ENCODE results near the gene WDR47. TPM values are rescaled to one million over a fixed set of nuclear protein-coding genes. Genes with fewer than 3 reads are reported as not detected.
"Not testable (repeated sequence)": the region's sequence is repeated elsewhere in the genome, so short reads cannot be mapped to it uniquely, and the experiment has no call there.

The WDR47 gene
- polyA plus RNA-seq, 1 donor from 2014 or later, result 65.7 TPM

DNA sequence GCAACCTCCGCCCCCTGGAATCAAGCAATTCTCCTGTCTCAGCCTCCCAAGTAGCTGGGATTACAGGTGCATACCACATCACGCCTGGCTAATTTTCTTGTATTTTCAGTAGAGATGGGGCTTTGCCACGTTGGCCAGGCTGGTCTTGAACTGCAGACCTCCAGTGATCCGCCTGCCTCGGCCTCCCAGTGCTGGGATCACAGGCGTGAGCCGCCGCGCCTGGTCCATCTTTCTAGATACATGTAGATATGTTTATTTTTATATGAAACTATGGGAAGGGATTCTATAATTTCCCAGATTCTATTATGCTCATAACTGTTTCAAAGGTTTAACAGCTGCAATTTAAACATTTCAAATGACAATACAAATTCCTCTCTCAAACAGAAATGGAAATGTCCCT is 105.7 kb downstream of the WDR47 start:
- TF ChIP-seq REST (IDR thresholded peaks at IDR 0.05; ENCODE audit: borderline replicate concordance) (no peak), POLR2AphosphoS5 (IDR thresholded peaks at IDR 0.05) (no peak), RAD21 (conservative IDR thresholded peaks at IDR 0.05) (no peak), CTCF (IDR thresholded peaks at IDR 0.05; ENCODE audit: poor library complexity, severe bottlenecking) (no peak), MXI1 (conservative IDR thresholded peaks at IDR 0.05; ENCODE audit: poor library complexity, severe bottlenecking) (no peak), EZH2 (IDR thresholded peaks at IDR 0.05; ENCODE audit: borderline replicate concordance, insufficient read depth, low read length, poor library complexity, severe bottlenecking) (no peak), SMC3 (conservative IDR thresholded peaks at IDR 0.05; ENCODE audit: poor library complexity) (no peak), EP300 (conservative IDR thresholded peaks at IDR 0.05; ENCODE audit: poor library complexity, severe bottlenecking) (no peak), TAF1 (IDR thresholded peaks at IDR 0.05; ENCODE audit: low read depth) (no peak)
- Histone ChIP-seq H3K79me2 (replicated peaks; ENCODE audit: insufficient read depth, low read length) (no peaks in the 10 kb centered on the region), H3K9me2 (ENCODE audit: insufficient read depth, low read length) (no peaks in the 10 kb centered on the region), H2AFZ (ENCODE audit: low read depth, low read length) (no peak overlapping the region), H3K9ac (ENCODE audit: low read length) (no peak overlapping the region), H3K36me3 (ENCODE audit: insufficient read depth, low read length) (no peaks in the 10 kb centered on the region), H3K27me3 (ENCODE audit: insufficient read depth, low read depth, low read length) (no peaks in the 10 kb centered on the region), H3K9me3 (ENCODE audit: low read length) (no peaks in the 10 kb centered on the region), H4K20me1 (ENCODE audit: insufficient read depth) (no peaks in the 10 kb centered on the region), H3K4me2 (ENCODE audit: low read length) (no peak overlapping the region), H3K27ac (ENCODE audit: low read length) (no peak overlapping the region), H3K4me3 (ENCODE audit: low read length) (no peak overlapping the region), H3F3A (ENCODE audit: insufficient read depth, low read length, poor library complexity, severe bottlenecking) (no peaks in the 10 kb centered on the region)

GRCh38 chr1:108933944-108934343 is 108.0 kb downstream of the WDR47 start:
- Histone ChIP-seq H3K27me3 (ENCODE audit: insufficient read depth, low read depth, low read length) (no peaks in the 10 kb centered on the region), H3K4me3 (ENCODE audit: low read length) (no peak overlapping the region), H4K20me1 (ENCODE audit: insufficient read depth) (no peaks in the 10 kb centered on the region), H3K9ac (ENCODE audit: low read length) (no peak overlapping the region), H3K27ac (ENCODE audit: low read length) (no peak overlapping the region), H3K4me2 (ENCODE audit: low read length) (no peak overlapping the region), H3K9me3 (ENCODE audit: low read length) (no peaks in the 10 kb centered on the region), H3K9me2 (ENCODE audit: insufficient read depth, low read length) (no peaks in the 10 kb centered on the region), H3F3A (ENCODE audit: insufficient read depth, low read length, poor library complexity, severe bottlenecking) (no peaks in the 10 kb centered on the region), H3K36me3 (ENCODE audit: insufficient read depth, low read length) (no peaks in the 10 kb centered on the region), H3K79me2 (replicated peaks; ENCODE audit: insufficient read depth, low read length) (no peaks in the 10 kb centered on the region), H2AFZ (ENCODE audit: low read depth, low read length) (no peak overlapping the region)
- TF ChIP-seq RAD21 (conservative IDR thresholded peaks at IDR 0.05) (no peak), EP300 (conservative IDR thresholded peaks at IDR 0.05; ENCODE audit: poor library complexity, severe bottlenecking) (no peak), MXI1 (conservative IDR thresholded peaks at IDR 0.05; ENCODE audit: poor library complexity, severe bottlenecking) (no peak)

GRCh38 chr1:108927565-108927964 is 114.3 kb downstream of the WDR47 start:
- not testable (repeated sequence) for H4K20me1 ChIP-seq (ENCODE audit: insufficient read depth); H3K9me2 ChIP-seq (ENCODE audit: insufficient read depth, low read length); H3K4me2 ChIP-seq (ENCODE audit: low read length); H3K9ac ChIP-seq (ENCODE audit: low read length); H3K4me3 ChIP-seq (ENCODE audit: low read length); H3F3A ChIP-seq (ENCODE audit: insufficient read depth, low read length, poor library complexity, severe bottlenecking); H3K27ac ChIP-seq (ENCODE audit: low read length); H3K36me3 ChIP-seq (ENCODE audit: insufficient read depth, low read length); H3K27me3 ChIP-seq (ENCODE audit: insufficient read depth, low read depth, low read length); H2AFZ ChIP-seq (ENCODE audit: low read depth, low read length); H3K9me3 ChIP-seq (ENCODE audit: low read length); H3K79me2 ChIP-seq (replicated peaks; ENCODE audit: insufficient read depth, low read length)

Measured in neural cell (in vitro differentiated cells).